Prostate gland (tissue), 2 donors: ENCODE data around the gene TEX55.

ENCODE experiments used
- POLR2AphosphoS5 ChIP-seq: sonication (generic); formaldehyde crosslinking; IDR thresholded peaks from one replicate; pipeline ENCODE4 v1.6.1; 2017; ENCODE audit warnings: antibody characterized with exemption
- TF ChIP-seq, protein P1 (sequence below), 4 experiments: fragments of 200-600 bp in 2 of 4; fragments of 450-650 bp in 2 of 4; sonication (generic) in 2 of 4; IDR thresholded peaks; 1 replicate in 3 of 4; 2 replicates in 1 of 4; pipeline ENCODE4 v1.5.1; 2016 to 2019; ENCODE audit warnings: antibody characterized with exemption in 4 of 4, mild to moderate bottlenecking in 2 of 4, moderate library complexity in 2 of 4

DNA sequence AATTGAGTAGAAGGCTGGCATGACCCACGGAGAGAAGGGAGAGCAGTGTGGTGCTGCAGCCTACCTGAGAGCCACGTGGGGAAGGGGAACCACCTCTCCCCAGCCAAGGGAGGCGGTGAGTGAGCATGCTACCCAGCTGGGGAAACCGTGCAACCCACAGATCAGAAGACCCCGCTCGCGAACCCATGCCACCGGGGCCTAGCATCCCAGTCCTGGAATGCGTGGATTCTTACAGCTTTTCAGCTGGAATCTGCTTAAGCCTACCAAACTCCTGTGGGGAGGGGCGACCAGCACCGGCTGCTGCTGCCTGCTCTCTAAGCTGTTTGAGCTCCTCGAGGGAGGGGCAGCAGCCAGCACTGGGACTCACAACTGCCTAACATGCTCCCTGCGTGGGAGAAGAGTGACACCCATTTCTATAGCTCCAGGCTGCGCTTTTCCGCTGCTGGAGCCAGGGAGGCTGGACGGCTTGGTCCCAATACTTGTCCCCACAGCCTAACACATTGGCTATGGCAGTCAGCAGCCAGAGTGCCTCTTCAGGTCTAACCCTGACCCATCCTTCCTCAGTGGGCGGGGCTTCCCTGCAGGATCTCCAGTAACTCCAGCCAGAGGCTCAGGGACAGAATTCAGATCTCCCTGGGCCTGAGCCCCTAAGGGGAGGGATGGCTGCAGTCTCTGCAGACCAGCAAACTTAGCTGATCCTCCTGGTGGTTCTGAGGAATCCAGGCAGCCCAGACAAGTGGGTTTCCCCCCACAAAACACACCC is 20.0 kb upstream of the TEX55 start:
- TF ChIP-seq POLR2AphosphoS5: no peak
- TF ChIP-seq, protein P1, sequence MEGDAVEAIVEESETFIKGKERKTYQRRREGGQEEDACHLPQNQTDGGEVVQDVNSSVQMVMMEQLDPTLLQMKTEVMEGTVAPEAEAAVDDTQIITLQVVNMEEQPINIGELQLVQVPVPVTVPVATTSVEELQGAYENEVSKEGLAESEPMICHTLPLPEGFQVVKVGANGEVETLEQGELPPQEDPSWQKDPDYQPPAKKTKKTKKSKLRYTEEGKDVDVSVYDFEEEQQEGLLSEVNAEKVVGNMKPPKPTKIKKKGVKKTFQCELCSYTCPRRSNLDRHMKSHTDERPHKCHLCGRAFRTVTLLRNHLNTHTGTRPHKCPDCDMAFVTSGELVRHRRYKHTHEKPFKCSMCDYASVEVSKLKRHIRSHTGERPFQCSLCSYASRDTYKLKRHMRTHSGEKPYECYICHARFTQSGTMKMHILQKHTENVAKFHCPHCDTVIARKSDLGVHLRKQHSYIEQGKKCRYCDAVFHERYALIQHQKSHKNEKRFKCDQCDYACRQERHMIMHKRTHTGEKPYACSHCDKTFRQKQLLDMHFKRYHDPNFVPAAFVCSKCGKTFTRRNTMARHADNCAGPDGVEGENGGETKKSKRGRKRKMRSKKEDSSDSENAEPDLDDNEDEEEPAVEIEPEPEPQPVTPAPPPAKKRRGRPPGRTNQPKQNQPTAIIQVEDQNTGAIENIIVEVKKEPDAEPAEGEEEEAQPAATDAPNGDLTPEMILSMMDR (IDR thresholded peaks at IDR 0.05): no peak
